Measurements from ENCODE around the gene MYO15B. TPM values are rescaled to one million over a fixed set of nuclear protein-coding genes. Genes with fewer than 3 reads are reported as not detected.
A peak's percentile ranks its signal among the peaks of the same experiment; 100 is the strongest.

The MYO15B gene
- total and polyA plus RNA-seq, 2 of the 13 experiments (the other 11 are each of a cell fraction or from before 2014, with no cell fraction given), result 2.8 to 8.1 TPM

GRCh38 chr17:75625813-75626486 is 38.4 kb downstream of the MYO15B start (continued):
- no peak for TF ChIP-seq TARDBP (CRISPR knock-in tag; IDR thresholded peaks at IDR 0.05)
- TF ChIP-seq RFX3 (CRISPR knock-in tag; IDR thresholded peaks at IDR 0.05), result no peak
- no peak for TF ChIP-seq E2F2 (CRISPR knock-in tag; IDR thresholded peaks at IDR 0.05; ENCODE audit: borderline replicate concordance)
- TF ChIP-seq ZMAT5 (CRISPR knock-in tag; IDR thresholded peaks at IDR 0.05; ENCODE audit: borderline replicate concordance, low read depth), result no peak
- TF ChIP-seq AKAP8 (CRISPR knock-in tag; IDR thresholded peaks at IDR 0.05), result peak; percentile 34; the same call in 1 of the 2 replicates
- no peak for TF ChIP-seq ZNF253 (CRISPR knock-in tag; IDR thresholded peaks at IDR 0.05; ENCODE audit: borderline replicate concordance)
- TF ChIP-seq ZNF780A (CRISPR knock-in tag; IDR thresholded peaks at IDR 0.05), result 0 out of 2 replicates have a peak, but pooled peaks have one; percentile 37
- no peak; the same call in 1 of the 2 replicates for TF ChIP-seq PHF8 (CRISPR knock-in tag; IDR thresholded peaks at IDR 0.05)
- TF ChIP-seq ZNF318 (CRISPR knock-in tag; IDR thresholded peaks at IDR 0.05), result no peak
- TF ChIP-seq LCORL (IDR thresholded peaks at IDR 0.05), result no peak
- TF ChIP-seq LCORL (CRISPR knock-in tag; IDR thresholded peaks at IDR 0.05), result no peak
- no peak for TF ChIP-seq PAX8 (CRISPR knock-in tag; IDR thresholded peaks at IDR 0.05; ENCODE audit: borderline replicate concordance)
- no peak for TF ChIP-seq ZNF720 (CRISPR knock-in tag; IDR thresholded peaks at IDR 0.05)
- no peak for TF ChIP-seq PRDM15 (CRISPR knock-in tag; IDR thresholded peaks at IDR 0.05)
- peak; percentile 32; the same call in 1 of the 2 replicates for TF ChIP-seq HDAC1 (CRISPR knock-in tag; IDR thresholded peaks at IDR 0.05)

Measured in HepG2 (cell line).